Activated CD8-positive, alpha-beta memory T cell treated with anti-CD3 and anti-CD28 coated beads, Interleukin-2, amount 10 ng/mL, durations not matched to agents 7 days and 5 days (primary cell): ENCODE data around the gene S100A14. TPM values are rescaled to one million over a fixed set of nuclear protein-coding genes. Genes with fewer than 3 reads are reported as not detected.
"Not testable (repeated sequence)": the region's sequence is repeated elsewhere in the genome, so short reads cannot be mapped to it uniquely, and the experiment has no call there.

Experiments
- ATAC-seq: fragments of 150-1000 bp; cut with Tn5 transposase; one replicate; pipeline ENCODE4 v1.10.0; 2021; ENCODE audit warnings: moderate library complexity
- CTCF ChIA-PET: fragments of 350-600 bp; sonication (Branson Sonifier 250); formaldehyde crosslinking; loops from one replicate; lab custom pipeline; 2021; ENCODE audit warnings: antibody characterized with exemption; lab: Charles Lee
- DNase-seq: peaks from one replicate; pipeline ENCODE4 v3.0.0-alpha.2; 2020
- H3K27ac Mint-ChIP-seq: one replicate; pipeline ENCODE4 v1.8.0; 2021; ENCODE audit warnings: mild to moderate bottlenecking, mixed read lengths
- H3K27me3 Mint-ChIP-seq: one replicate; pipeline ENCODE4 v1.8.0; 2021; ENCODE audit warnings: mixed read lengths
- H3K36me3 Mint-ChIP-seq: one replicate; pipeline ENCODE4 v1.8.0; 2021; ENCODE audit warnings: mild to moderate bottlenecking, mixed read lengths
- H3K4me1 Mint-ChIP-seq: one replicate; pipeline ENCODE4 v1.8.0; 2021; ENCODE audit warnings: mixed read lengths
- H3K4me3 Mint-ChIP-seq: one replicate; pipeline ENCODE4 v1.8.0; 2021; ENCODE audit warnings: mild to moderate bottlenecking, moderate library complexity, mixed read lengths
- H3K9me3 Mint-ChIP-seq: one replicate; pipeline ENCODE4 v1.8.0; 2022; ENCODE audit warnings: low read depth, mixed read lengths
- total RNA-seq, 2 experiments: library from RNA; stranded (reverse); gene quantifications; one replicate each; pipeline ENCODE4 v1.2.3, GENCODE V29; 2021

The S100A14 gene
- total RNA-seq, 2 experiments from 2014 or later, result not detected

DNA sequence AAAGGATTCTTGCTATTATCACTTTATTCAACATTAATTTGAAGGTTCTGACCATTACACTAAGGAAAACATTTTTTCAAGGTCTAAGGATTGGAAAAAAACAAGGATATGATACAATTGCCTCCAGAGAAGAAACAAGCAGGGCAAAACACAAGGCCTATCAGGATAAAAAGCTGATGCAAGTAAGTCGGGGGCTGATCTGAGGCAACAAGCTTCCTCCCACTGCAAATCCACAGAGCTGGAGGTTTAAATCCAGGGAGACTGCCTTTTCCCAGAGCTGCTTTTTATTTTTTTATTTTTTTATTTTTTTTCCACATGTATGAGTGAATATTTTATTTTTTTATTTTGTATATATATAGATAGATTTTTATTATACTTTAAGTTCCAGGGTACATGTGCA lies 31.1 kb downstream of the S100A14 start:
- ATAC-seq (no peak), DNase-seq (no peak)
- Mint-ChIP-seq H3K4me3 (no peak overlapping the region), H3K27ac (no peak overlapping the region), H3K4me1 (no peaks in the 10 kb centered on the region), H3K27me3 (peaks cover 19% of the 10 kb centered on the region), H3K36me3 (no peaks in the 10 kb centered on the region), H3K9me3 (no peaks in the 10 kb centered on the region)
- CTCF ChIA-PET, result interaction anchor here (0.6 to 1.6 kb wide), 3 partner anchors 11 to 340 kb away, joined by 3 to 5 read pairs (median 3); no protein-coding TSS in a partner anchor

GRCh38 chr1:153583976-153584375 lies 32.1 kb downstream of the S100A14 start:
- CTCF ChIA-PET, result no interaction called here
- Mint-ChIP-seq H3K27ac (no peak overlapping the region), H3K27me3 (peaks cover 25% of the 10 kb centered on the region), H3K36me3 (no peaks in the 10 kb centered on the region), H3K9me3 (no peaks in the 10 kb centered on the region), H3K4me3 (no peak overlapping the region), H3K4me1 (no peaks in the 10 kb centered on the region)
- ATAC-seq (no peak), DNase-seq (no peak)

GRCh38 chr1:153583514-153583913 lies 32.6 kb downstream of the S100A14 start:
- H3K9me3 Mint-ChIP-seq, H3K4me3 Mint-ChIP-seq, DNase-seq, H3K4me1 Mint-ChIP-seq, ATAC-seq, CTCF ChIA-PET, H3K27ac Mint-ChIP-seq, H3K36me3 Mint-ChIP-seq: not testable (repeated sequence)
- H3K27me3 Mint-ChIP-seq, result peaks cover 30% of the 10 kb centered on the region

DNA sequence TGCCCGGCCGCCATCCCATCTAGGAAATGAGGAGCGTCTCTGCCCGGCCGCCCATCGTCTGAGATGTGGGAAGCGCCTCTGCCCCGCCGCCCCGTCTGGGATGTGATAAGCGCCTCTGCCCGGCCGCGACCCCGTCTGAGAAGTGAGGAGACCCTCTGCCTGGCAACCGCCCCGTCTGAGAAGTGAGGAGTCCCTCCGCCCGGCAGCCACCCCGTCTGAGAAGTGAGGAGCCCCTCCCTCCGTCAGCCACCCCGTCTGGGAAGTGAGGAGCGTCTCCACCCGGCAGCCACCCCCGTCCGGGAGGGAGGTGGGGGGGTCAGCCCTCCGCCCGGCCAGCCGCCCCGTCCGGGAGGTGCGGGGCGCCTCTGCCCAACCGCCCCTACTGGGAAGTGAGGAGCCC lies 33.3 kb downstream of the S100A14 start:
- ATAC-seq, H3K4me1 Mint-ChIP-seq, H3K27ac Mint-ChIP-seq, H3K9me3 Mint-ChIP-seq, H3K4me3 Mint-ChIP-seq, H3K36me3 Mint-ChIP-seq, CTCF ChIA-PET, DNase-seq: not testable (repeated sequence)
- H3K27me3 Mint-ChIP-seq, result peaks cover 36% of the 10 kb centered on the region

DNA sequence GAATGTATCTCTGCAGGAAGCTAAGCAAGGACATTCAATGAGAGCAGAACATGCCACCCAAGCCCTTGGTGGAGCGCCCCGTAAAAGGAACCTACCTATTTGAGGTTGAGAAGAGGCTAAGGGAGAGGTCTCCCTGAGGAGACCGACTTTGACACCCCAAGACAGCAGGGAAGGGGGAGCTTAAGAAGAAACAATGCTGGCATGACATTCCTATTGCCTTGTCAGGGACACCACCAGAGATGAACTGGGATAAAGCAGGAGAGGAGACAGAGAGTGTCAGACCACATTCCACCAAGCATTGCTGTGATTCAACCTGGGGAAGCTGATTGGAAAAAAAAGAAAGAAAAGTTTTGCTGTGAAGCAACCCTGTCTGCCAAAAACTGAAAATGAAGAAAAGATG lies 37.2 kb downstream of the S100A14 start:
- H3K27ac Mint-ChIP-seq, result no peak overlapping the region
- DNase-seq (no peak), ATAC-seq (no peak)
- no peaks in the 10 kb centered on the region for H3K36me3 Mint-ChIP-seq
- H3K9me3 Mint-ChIP-seq, result no peaks in the 10 kb centered on the region
- no peaks in the 10 kb centered on the region for H3K4me1 Mint-ChIP-seq
- CTCF ChIA-PET, result interaction anchor here (1.3 kb wide), 1 partner anchor 46 kb away, joined by 4 read pairs; no protein-coding TSS in a partner anchor
- no peak overlapping the region for H3K4me3 Mint-ChIP-seq
- peaks cover 33% of the 10 kb centered on the region for H3K27me3 Mint-ChIP-seq

DNA sequence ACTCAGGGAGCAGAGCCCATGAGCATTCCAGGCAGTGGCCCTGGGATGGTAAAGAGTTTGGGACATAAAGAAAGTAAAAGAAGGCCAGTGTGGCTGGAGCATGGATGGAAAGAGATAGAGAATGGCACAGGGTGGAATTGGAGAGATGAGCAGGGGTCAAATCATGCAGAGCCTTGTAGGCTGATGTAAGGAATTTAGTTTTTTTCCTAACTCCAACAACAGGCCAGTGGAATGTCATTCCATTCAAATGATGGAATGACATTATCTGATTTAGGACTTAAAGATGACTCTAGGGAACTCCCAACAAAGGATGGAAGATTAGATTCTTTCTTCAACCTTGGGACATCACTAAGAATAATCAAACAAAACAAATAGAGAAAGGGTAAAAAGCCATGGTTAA lies 37.6 kb downstream of the S100A14 start:
- CTCF ChIA-PET, result interaction anchor here (1.3 to 2.9 kb wide), 2 partner anchors 46 to 67 kb away, joined by 4 to 17 read pairs; no protein-coding TSS in a partner anchor
- Mint-ChIP-seq H3K36me3 (no peaks in the 10 kb centered on the region), H3K9me3 (no peaks in the 10 kb centered on the region), H3K27ac (no peak overlapping the region), H3K4me3 (no peak overlapping the region), H3K4me1 (no peaks in the 10 kb centered on the region), H3K27me3 (peaks cover 33% of the 10 kb centered on the region)
- ATAC-seq, result no peak
- DNase-seq, result no peak

- no peak overlapping the region for H3K27ac Mint-ChIP-seq
- ATAC-seq, result no peak
- CTCF ChIA-PET, result interaction anchor here (0.8 to 2.9 kb wide), 4 partner anchors 17 to 67 kb away, joined by 3 to 17 read pairs (median 4); partner anchors contain the start of gene S100A13
- no peaks in the 10 kb centered on the region for H3K36me3 Mint-ChIP-seq
- no peak overlapping the region for H3K4me3 Mint-ChIP-seq
- peaks cover 8% of the 10 kb centered on the region for H3K4me1 Mint-ChIP-seq
- H3K27me3 Mint-ChIP-seq, result peaks cover 33% of the 10 kb centered on the region
- no peak for DNase-seq
- H3K9me3 Mint-ChIP-seq, result no peaks in the 10 kb centered on the region
Measured at GRCh38 chr1:153577624-153578051, 38.5 kb downstream of the S100A14 start.

- Mint-ChIP-seq H3K36me3 (no peaks in the 10 kb centered on the region), H3K4me1 (peaks cover 10% of the 10 kb centered on the region), H3K9me3 (no peaks in the 10 kb centered on the region), H3K27ac (no peak overlapping the region), H3K4me3 (no peak overlapping the region), H3K27me3 (peaks cover 33% of the 10 kb centered on the region)
- DNase-seq, result no peak
- CTCF ChIA-PET, result interaction anchor here (1.0 to 2.9 kb wide), 3 partner anchors 17 to 66 kb away, joined by 3 to 17 read pairs (median 5); no protein-coding TSS in a partner anchor
- ATAC-seq, result no peak
Measured at GRCh38 chr1:153577138-153577537, 39.0 kb downstream of the S100A14 start.

GRCh38 chr1:153575497-153575896 lies 40.6 kb downstream of the S100A14 start:
- peaks cover 16% of the 10 kb centered on the region for H3K4me1 Mint-ChIP-seq
- not testable (repeated sequence) for DNase-seq, H3K4me3 Mint-ChIP-seq, ATAC-seq, H3K9me3 Mint-ChIP-seq, H3K27ac Mint-ChIP-seq, H3K36me3 Mint-ChIP-seq
- H3K27me3 Mint-ChIP-seq, result peaks cover 33% of the 10 kb centered on the region
- CTCF ChIA-PET, result interaction anchor here (0.6 to 2.9 kb wide), 2 partner anchors 64 to 85 kb away, joined by 3 to 17 read pairs; no protein-coding TSS in a partner anchor

- CTCF ChIA-PET, H3K36me3 Mint-ChIP-seq, H3K4me3 Mint-ChIP-seq, H3K9me3 Mint-ChIP-seq, DNase-seq, H3K27ac Mint-ChIP-seq, ATAC-seq: not testable (repeated sequence)
- H3K4me1 Mint-ChIP-seq, result peaks cover 16% of the 10 kb centered on the region
- H3K27me3 Mint-ChIP-seq, result peaks cover 33% of the 10 kb centered on the region
Measured at GRCh38 chr1:153575081-153575491, 41.0 kb downstream of the S100A14 start.

DNA sequence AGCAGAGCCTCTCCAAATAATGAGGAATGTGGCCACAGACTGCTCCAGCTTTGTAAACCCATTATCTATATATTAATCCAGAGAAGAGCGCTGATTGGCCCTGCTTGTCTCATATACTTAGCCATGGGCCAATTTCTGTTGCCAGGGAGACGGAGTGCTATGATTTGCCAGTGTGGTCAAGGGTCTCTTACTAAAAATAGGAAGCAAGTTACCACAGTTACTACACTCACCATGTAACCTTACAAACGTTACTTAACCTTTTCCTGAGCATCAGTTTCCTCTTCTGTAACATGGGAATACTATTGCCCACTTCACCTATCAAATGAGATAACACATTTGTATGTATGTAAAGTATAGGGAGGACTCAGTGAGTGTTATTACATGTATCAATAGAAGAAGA lies 42.8 kb downstream of the S100A14 start:
- no peaks in the 10 kb centered on the region for H3K9me3 Mint-ChIP-seq
- peaks cover 24% of the 10 kb centered on the region for H3K4me1 Mint-ChIP-seq
- DNase-seq (no peak), ATAC-seq (no peak)
- peaks cover 27% of the 10 kb centered on the region for H3K27me3 Mint-ChIP-seq
- CTCF ChIA-PET, result interaction anchor here (1.0 to 7.3 kb wide), 9 partner anchors 13 to 194 kb away, joined by 3 to 214 read pairs (median 5); partner anchors contain the start of genes CHTOP, ILF2, S100A13 and S100A6
- H3K27ac Mint-ChIP-seq, result peak overlapping the region; percentile 42
- no peaks in the 10 kb centered on the region for H3K36me3 Mint-ChIP-seq
- H3K4me3 Mint-ChIP-seq, result no peak overlapping the region

GRCh38 chr1:153572569-153573015 lies 43.5 kb downstream of the S100A14 start:
- Mint-ChIP-seq H3K36me3 (no peaks in the 10 kb centered on the region), H3K9me3 (no peaks in the 10 kb centered on the region), H3K27ac (peak overlapping the region; percentile 42), H3K27me3 (peaks cover 19% of the 10 kb centered on the region), H3K4me3 (no peak overlapping the region), H3K4me1 (peaks cover 32% of the 10 kb centered on the region)
- CTCF ChIA-PET, result interaction anchor here (0.6 to 7.3 kb wide), 19 partner anchors 9 to 414 kb away, joined by 3 to 214 read pairs (median 4); partner anchors contain the start of genes CHTOP, ILF2, RAB13 and S100A13
- ATAC-seq (peak; percentile 79), DNase-seq (peak; percentile 73)

GRCh38 chr1:153571706-153572105 lies 44.4 kb downstream of the S100A14 start:
- ATAC-seq (no peak), DNase-seq (no peak)
- H3K36me3 Mint-ChIP-seq, result no peaks in the 10 kb centered on the region
- peaks cover 11% of the 10 kb centered on the region for H3K27me3 Mint-ChIP-seq
- H3K4me1 Mint-ChIP-seq, result peaks cover 40% of the 10 kb centered on the region
- CTCF ChIA-PET, result interaction anchor here (0.6 to 7.3 kb wide), 17 partner anchors 8 to 415 kb away, joined by 3 to 214 read pairs (median 5); partner anchors contain the start of genes CHTOP, ILF2, RAB13 and S100A5
- H3K27ac Mint-ChIP-seq, result no peak overlapping the region
- H3K9me3 Mint-ChIP-seq, result no peaks in the 10 kb centered on the region
- H3K4me3 Mint-ChIP-seq, result no peak overlapping the region

DNA sequence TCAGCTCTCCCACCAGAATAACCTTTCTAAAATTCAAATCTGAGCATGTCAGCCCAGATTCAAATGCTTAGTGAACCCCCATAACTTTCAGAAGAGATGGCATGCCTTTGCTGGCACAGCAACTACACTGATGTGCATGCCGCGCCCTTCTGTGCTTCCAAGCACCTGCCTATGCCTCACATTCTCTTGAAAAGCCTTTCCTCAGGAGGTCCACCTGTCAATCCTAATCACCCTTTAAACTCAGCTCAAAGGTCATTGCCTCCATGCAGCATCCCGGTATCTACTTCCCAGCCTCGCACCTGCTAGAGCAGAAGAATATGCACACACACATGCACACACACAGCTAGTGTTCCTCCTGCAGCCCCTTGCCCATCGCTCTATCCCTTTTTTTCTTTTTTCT lies 45.3 kb downstream of the S100A14 start:
- no peak for DNase-seq
- Mint-ChIP-seq H3K27me3 (peaks cover 5% of the 10 kb centered on the region), H3K9me3 (no peaks in the 10 kb centered on the region), H3K36me3 (no peaks in the 10 kb centered on the region), H3K27ac (no peak overlapping the region), H3K4me3 (no peak overlapping the region), H3K4me1 (peaks cover 47% of the 10 kb centered on the region)
- no peak for ATAC-seq
- CTCF ChIA-PET, result interaction anchor here (1.1 to 7.3 kb wide), 6 partner anchors 36 to 416 kb away, joined by 4 to 214 read pairs (median 14); partner anchors contain the start of genes CHTOP, RAB13 and S100A6
